ENCODE data around the gene TSKU.

Gene TSKU

DNA sequence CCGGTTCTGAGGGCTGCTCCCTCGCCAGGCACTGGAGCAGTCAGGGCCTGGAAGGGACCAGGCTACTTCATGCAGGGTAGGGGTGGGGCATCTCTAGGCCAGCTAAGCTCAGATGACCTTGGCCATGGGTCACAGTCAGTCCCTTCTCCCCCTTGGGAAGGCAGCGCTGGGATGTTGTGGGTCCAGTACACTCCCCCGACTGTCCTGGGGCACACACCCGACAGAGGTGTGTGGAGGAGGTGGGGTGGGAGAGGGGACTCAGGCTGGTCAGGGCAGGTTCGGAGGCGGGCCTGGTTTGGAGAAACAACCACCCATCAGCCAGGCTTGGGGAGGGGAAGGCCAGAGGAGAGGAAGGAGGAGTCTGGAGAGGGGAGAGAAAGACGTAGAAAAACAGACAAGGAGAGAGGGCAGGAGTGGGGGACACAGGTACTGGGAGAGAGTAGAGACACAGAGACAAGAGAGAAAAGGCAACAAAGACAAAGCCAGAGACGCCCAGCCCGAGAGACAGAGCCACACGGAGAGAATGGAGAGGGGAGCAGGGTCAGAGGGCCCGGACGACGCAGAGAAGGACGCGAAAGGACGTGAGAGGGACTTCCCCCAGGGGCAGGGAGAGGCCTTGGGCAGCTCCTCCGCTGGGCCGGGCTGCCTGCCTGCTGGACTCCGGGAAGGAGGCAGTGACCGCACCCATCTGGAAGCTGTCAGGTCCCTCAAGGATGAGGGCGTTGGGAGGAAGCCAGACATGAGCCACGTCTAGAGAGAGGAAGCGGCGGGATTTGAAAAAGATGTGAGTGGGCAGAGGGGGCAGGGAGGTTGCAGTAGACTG is 30.6 kb upstream of the TSKU start:
- Histone ChIP-seq H3K4me3 (replicated peaks; ENCODE audit: insufficient read depth, low read length) (no peak overlapping the region), H3K27ac (replicated peaks) (no peak overlapping the region), H3K27me3 (ENCODE audit: insufficient read depth, poor library complexity, severe bottlenecking) (no peaks in the 10 kb centered on the region)
- TF ChIP-seq POLR2AphosphoS5 (IDR thresholded peaks at IDR 0.05; ENCODE audit: low read depth), result no peak
- no peak for TF ChIP-seq SPI1 (IDR thresholded peaks at IDR 0.05; ENCODE audit: borderline replicate concordance, low read depth)
- TF ChIP-seq, protein P1, sequence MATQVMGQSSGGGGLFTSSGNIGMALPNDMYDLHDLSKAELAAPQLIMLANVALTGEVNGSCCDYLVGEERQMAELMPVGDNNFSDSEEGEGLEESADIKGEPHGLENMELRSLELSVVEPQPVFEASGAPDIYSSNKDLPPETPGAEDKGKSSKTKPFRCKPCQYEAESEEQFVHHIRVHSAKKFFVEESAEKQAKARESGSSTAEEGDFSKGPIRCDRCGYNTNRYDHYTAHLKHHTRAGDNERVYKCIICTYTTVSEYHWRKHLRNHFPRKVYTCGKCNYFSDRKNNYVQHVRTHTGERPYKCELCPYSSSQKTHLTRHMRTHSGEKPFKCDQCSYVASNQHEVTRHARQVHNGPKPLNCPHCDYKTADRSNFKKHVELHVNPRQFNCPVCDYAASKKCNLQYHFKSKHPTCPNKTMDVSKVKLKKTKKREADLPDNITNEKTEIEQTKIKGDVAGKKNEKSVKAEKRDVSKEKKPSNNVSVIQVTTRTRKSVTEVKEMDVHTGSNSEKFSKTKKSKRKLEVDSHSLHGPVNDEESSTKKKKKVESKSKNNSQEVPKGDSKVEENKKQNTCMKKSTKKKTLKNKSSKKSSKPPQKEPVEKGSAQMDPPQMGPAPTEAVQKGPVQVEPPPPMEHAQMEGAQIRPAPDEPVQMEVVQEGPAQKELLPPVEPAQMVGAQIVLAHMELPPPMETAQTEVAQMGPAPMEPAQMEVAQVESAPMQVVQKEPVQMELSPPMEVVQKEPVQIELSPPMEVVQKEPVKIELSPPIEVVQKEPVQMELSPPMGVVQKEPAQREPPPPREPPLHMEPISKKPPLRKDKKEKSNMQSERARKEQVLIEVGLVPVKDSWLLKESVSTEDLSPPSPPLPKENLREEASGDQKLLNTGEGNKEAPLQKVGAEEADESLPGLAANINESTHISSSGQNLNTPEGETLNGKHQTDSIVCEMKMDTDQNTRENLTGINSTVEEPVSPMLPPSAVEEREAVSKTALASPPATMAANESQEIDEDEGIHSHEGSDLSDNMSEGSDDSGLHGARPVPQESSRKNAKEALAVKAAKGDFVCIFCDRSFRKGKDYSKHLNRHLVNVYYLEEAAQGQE (IDR thresholded peaks at IDR 0.05; ENCODE audit: insufficient replicate concordance, low read depth), result no peak
- TF ChIP-seq, protein P2, sequence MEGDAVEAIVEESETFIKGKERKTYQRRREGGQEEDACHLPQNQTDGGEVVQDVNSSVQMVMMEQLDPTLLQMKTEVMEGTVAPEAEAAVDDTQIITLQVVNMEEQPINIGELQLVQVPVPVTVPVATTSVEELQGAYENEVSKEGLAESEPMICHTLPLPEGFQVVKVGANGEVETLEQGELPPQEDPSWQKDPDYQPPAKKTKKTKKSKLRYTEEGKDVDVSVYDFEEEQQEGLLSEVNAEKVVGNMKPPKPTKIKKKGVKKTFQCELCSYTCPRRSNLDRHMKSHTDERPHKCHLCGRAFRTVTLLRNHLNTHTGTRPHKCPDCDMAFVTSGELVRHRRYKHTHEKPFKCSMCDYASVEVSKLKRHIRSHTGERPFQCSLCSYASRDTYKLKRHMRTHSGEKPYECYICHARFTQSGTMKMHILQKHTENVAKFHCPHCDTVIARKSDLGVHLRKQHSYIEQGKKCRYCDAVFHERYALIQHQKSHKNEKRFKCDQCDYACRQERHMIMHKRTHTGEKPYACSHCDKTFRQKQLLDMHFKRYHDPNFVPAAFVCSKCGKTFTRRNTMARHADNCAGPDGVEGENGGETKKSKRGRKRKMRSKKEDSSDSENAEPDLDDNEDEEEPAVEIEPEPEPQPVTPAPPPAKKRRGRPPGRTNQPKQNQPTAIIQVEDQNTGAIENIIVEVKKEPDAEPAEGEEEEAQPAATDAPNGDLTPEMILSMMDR (IDR thresholded peaks at IDR 0.05; ENCODE audit: insufficient read depth, low read length), result no peak
- no peak for TF ChIP-seq GABPA (IDR thresholded peaks at IDR 0.05; ENCODE audit: low read depth)
- no peak for DNase-seq (ENCODE audit: low read depth in 1 of 2, low spot score in 1 of 2)

DNA sequence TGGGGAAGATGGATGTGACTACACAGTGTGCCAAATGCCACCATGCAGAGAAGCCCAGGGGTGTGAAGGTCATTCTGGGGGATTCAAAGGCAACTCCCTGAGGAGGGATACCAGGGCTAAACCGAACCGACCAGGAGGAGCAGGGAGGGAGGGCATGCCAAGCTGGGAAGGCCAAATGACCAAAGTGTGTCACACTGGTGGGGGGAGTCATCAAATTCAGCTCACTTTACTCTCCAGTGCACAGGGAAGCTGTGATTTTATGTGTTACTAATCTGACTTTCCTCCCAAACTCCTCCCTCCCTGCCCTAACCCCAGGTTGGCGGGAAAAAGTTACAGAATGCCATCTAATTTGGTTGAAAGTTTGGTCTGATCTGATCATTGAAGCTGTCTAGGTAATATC is 29.7 kb upstream of the TSKU start:
- no peak for TF ChIP-seq SPI1 (IDR thresholded peaks at IDR 0.05; ENCODE audit: borderline replicate concordance, low read depth)
- TF ChIP-seq, protein P1 (IDR thresholded peaks at IDR 0.05; ENCODE audit: insufficient replicate concordance, low read depth), result no peak
- TF ChIP-seq, protein P2 (IDR thresholded peaks at IDR 0.05; ENCODE audit: insufficient read depth, low read length), result no peak
- DNase-seq (ENCODE audit: low read depth in 1 of 2, low spot score in 1 of 2), result no peak
- no peak overlapping the region for H3K4me3 ChIP-seq (replicated peaks; ENCODE audit: insufficient read depth, low read length)
- H3K27me3 ChIP-seq (ENCODE audit: insufficient read depth, poor library complexity, severe bottlenecking), result no peaks in the 10 kb centered on the region
- H3K27ac ChIP-seq (replicated peaks), result no peak overlapping the region

DNA sequence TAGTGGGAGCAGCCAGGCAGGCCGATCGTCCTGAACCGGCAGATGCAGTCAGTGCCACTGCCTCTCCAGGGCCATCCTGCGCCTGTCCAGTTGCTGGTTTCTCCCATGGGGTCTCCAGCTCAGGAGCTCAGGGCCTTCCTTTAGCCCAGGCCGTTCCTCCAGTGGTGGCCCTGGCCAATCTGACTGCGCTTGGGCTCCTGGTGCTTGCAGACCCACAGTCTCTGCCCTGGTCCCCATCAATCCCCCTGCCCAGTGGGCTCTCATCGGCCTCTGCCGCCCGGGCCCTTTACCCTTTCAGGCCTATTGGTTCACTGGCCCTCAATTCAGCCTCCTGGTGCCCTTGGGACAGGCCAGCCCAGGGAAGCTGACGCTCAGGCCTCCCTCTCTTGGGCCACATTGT is 29.2 kb upstream of the TSKU start:
- TF ChIP-seq, protein P2 (IDR thresholded peaks at IDR 0.05; ENCODE audit: insufficient read depth, low read length), result no peak
- TF ChIP-seq POLR2AphosphoS5 (IDR thresholded peaks at IDR 0.05; ENCODE audit: low read depth), result no peak
- no peak for TF ChIP-seq SPI1 (IDR thresholded peaks at IDR 0.05; ENCODE audit: borderline replicate concordance, low read depth)
- TF ChIP-seq, protein P1 (IDR thresholded peaks at IDR 0.05; ENCODE audit: insufficient replicate concordance, low read depth), result no peak
- no peak for TF ChIP-seq GABPA (IDR thresholded peaks at IDR 0.05; ENCODE audit: low read depth)
- H3K27me3 ChIP-seq (ENCODE audit: insufficient read depth, poor library complexity, severe bottlenecking), result no peaks in the 10 kb centered on the region
- no peak overlapping the region for H3K4me3 ChIP-seq (replicated peaks; ENCODE audit: insufficient read depth, low read length)
- H3K27ac ChIP-seq (replicated peaks), result no peak overlapping the region
- no peak for DNase-seq (ENCODE audit: low read depth in 1 of 2, low spot score in 1 of 2)
